Endometrial microvascular endothelial cells (primary cell): Measurements from ENCODE around the gene CACNB2. TPM values are rescaled to one million over a fixed set of nuclear protein-coding genes. Genes with fewer than 3 reads are reported as not detected.

Experiments used
- in situ Hi-C: cut with HindIII; loops from 2 replicates; pipeline ENCODE4 v1.10.0; 2017; ENCODE audit warnings: low sequenced_read_pairs, low pct_unique_long_range_greater_than_20kb; ENCODE audit errors: inconsistent ontology term
- total RNA-seq: library from RNA; depleted of rRNA; stranded (reverse); fragments of >200 nt; gene quantifications from one replicate; pipeline ENCODE4 v1.2.3, GENCODE V29; 2015; ENCODE audit errors: inconsistent ontology term

Gene CACNB2
- total RNA-seq, 1 donor from 2014 or later, result not detected

GRCh38 chr10:18221123-18221522, 80.9 kb downstream of the CACNB2 start:
- in situ Hi-C loops, result no loop called here

- in situ Hi-C loops, result no loop called here
Measured at GRCh38 chr10:18221882-18222281, 81.7 kb downstream of the CACNB2 start.

- in situ Hi-C loops, result no loop called here
Measured at GRCh38 chr10:18222866-18223265, 82.6 kb downstream of the CACNB2 start.

- in situ Hi-C loops, result no loop called here
Measured at GRCh38 chr10:18223898-18224297, 83.7 kb downstream of the CACNB2 start.

GRCh38 chr10:18224626-18225445, 84.6 kb downstream of the CACNB2 start:
- in situ Hi-C loops, result no loop called here

- in situ Hi-C loops, result no loop called here
Measured at GRCh38 chr10:18226336-18226735, 86.1 kb downstream of the CACNB2 start.

- in situ Hi-C loops, result no loop called here
Measured at GRCh38 chr10:18229826-18230225, 89.6 kb downstream of the CACNB2 start.

- in situ Hi-C loops, result no loop called here
Measured at GRCh38 chr10:18230794-18231193, 90.6 kb downstream of the CACNB2 start.

- in situ Hi-C loops, result no loop called here
Measured at GRCh38 chr10:18231480-18231879, 91.3 kb downstream of the CACNB2 start.

GRCh38 chr10:18233775-18234174, 93.6 kb downstream of the CACNB2 start:
- in situ Hi-C loops, result no loop called here

- in situ Hi-C loops, result no loop called here
Measured at GRCh38 chr10:18235477-18235876, 95.3 kb downstream of the CACNB2 start.

GRCh38 chr10:18236756-18237155, 96.5 kb downstream of the CACNB2 start:
- in situ Hi-C loops, result no loop called here

GRCh38 chr10:18238870-18239485, 98.8 kb downstream of the CACNB2 start:
- in situ Hi-C loops, result no loop called here

GRCh38 chr10:18240185-18240882, 100.1 kb downstream of the CACNB2 start:
- in situ Hi-C loops, result no loop called here

- in situ Hi-C loops, result no loop called here
Measured at GRCh38 chr10:18246967-18247366, 106.7 kb downstream of the CACNB2 start.

- in situ Hi-C loops, result no loop called here
Measured at GRCh38 chr10:18252086-18252485, 111.9 kb downstream of the CACNB2 start.

- in situ Hi-C loops, result no loop called here
Measured at GRCh38 chr10:18254086-18254485, 113.9 kb downstream of the CACNB2 start.

GRCh38 chr10:18254692-18255091, 114.5 kb downstream of the CACNB2 start:
- in situ Hi-C loops, result no loop called here

GRCh38 chr10:18260310-18260922, 120.2 kb downstream of the CACNB2 start:
- in situ Hi-C loops, result no loop called here
